Lower leg skin (tissue), 3 donors: ENCODE measurements around the gene ZNF154.

Source experiments
- POLR2A ChIP-seq, 2 donors: fragments of 450-650 bp; IDR thresholded peaks; one replicate each; pipeline ENCODE4 v1.6.1; 2016 to 2017; ENCODE audit warnings: antibody characterized with exemption in 2 of 2, mild to moderate bottlenecking in 1 of 2, moderate library complexity in 1 of 2
- TF ChIP-seq, protein P1 (sequence below), 3 donors: fragments of 450-650 bp; IDR thresholded peaks; one replicate each; pipeline ENCODE4 v1.5.1; 2016; ENCODE audit warnings: antibody characterized with exemption in 3 of 3, mild to moderate bottlenecking in 3 of 3, moderate library complexity in 2 of 3

DNA sequence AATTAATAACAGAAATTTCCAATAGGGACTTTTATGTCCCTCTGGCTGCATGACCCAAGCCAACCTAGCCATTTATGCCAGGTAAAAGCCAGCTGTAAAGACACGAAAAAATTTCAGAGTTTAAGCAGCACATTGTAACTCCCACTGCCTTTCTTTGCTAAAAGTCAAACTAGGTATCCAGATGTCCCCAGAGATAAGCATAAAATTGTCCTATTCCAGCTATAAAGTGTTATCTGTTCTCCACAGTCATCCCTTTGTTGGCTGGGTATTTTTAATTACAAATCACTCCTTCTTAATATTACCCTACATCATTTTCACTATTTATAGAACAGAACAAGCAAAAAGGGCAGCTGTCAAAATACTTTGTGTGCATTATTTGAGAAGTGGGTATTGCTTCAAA lies 3.2 kb upstream of the ZNF154 start:
- TF ChIP-seq, protein P1, sequence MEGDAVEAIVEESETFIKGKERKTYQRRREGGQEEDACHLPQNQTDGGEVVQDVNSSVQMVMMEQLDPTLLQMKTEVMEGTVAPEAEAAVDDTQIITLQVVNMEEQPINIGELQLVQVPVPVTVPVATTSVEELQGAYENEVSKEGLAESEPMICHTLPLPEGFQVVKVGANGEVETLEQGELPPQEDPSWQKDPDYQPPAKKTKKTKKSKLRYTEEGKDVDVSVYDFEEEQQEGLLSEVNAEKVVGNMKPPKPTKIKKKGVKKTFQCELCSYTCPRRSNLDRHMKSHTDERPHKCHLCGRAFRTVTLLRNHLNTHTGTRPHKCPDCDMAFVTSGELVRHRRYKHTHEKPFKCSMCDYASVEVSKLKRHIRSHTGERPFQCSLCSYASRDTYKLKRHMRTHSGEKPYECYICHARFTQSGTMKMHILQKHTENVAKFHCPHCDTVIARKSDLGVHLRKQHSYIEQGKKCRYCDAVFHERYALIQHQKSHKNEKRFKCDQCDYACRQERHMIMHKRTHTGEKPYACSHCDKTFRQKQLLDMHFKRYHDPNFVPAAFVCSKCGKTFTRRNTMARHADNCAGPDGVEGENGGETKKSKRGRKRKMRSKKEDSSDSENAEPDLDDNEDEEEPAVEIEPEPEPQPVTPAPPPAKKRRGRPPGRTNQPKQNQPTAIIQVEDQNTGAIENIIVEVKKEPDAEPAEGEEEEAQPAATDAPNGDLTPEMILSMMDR (IDR thresholded peaks at IDR 0.05) = no peak
- no peak for TF ChIP-seq POLR2A (IDR thresholded peaks at IDR 0.05)
